Hepatocyte (in vitro differentiated cells): Measurements from ENCODE around the gene CYP2E1. TPM values are rescaled to one million over a fixed set of nuclear protein-coding genes. Genes with fewer than 3 reads are reported as not detected.

Experiments used
- DNase-seq: peaks from one replicate; pipeline ENCODE4 v3.0.0-alpha.2; 2016; ENCODE audit warnings: low spot score
- H2AFZ ChIP-seq: fragments of 200-600 bp; sonication (generic); 2 replicates; pipeline ENCODE4 v1.6.0; 2016; ENCODE audit warnings: antibody characterized with exemption, mild to moderate bottlenecking
- H3K27ac ChIP-seq: fragments of 200-600 bp; sonication (generic); 2 replicates; pipeline ENCODE4 v1.5.1; 2016; ENCODE audit warnings: mild to moderate bottlenecking
- H3K27me3 ChIP-seq: fragments of 200-600 bp; sonication (generic); 2 replicates; pipeline ENCODE4 v1.6.1; 2016
- H3K36me3 ChIP-seq: fragments of 200-600 bp; sonication (generic); replicated peaks from 2 replicates; pipeline ENCODE4 v1.5.1; 2016; ENCODE audit warnings: low read depth; ENCODE audit not compliant: insufficient read depth
- H3K4me1 ChIP-seq: fragments of 200-600 bp; sonication (generic); 2 replicates; pipeline ENCODE4 v1.5.1; 2016; ENCODE audit warnings: mild to moderate bottlenecking, moderate library complexity; ENCODE audit not compliant: insufficient read depth
- H3K4me2 ChIP-seq: fragments of 200-600 bp; sonication (generic); 2 replicates; pipeline ENCODE4 v1.6.0; 2016
- H3K4me3 ChIP-seq: fragments of 200-600 bp; sonication (generic); 2 replicates; pipeline ENCODE4 v1.5.1; 2016; ENCODE audit warnings: mild to moderate bottlenecking
- H3K79me2 ChIP-seq: fragments of 200-600 bp; sonication (generic); 2 replicates; pipeline ENCODE4 v1.6.0; 2017; ENCODE audit warnings: mild to moderate bottlenecking
- H3K9me2 ChIP-seq: fragments of 200-600 bp; sonication (generic); replicated peaks from 2 replicates; pipeline ENCODE4 v1.6.0; 2017; ENCODE audit warnings: mild to moderate bottlenecking; ENCODE audit not compliant: insufficient read depth
- H3K9me3 ChIP-seq: fragments of 200-600 bp; sonication (generic); 2 replicates; pipeline ENCODE4 v1.5.1; 2016; ENCODE audit warnings: low read depth, mild to moderate bottlenecking
- H4K20me1 ChIP-seq: fragments of 200-600 bp; sonication (generic); 2 replicates; pipeline ENCODE4 v1.6.0; 2016; ENCODE audit warnings: mild to moderate bottlenecking; ENCODE audit not compliant: insufficient read depth, poor library complexity, severe bottlenecking
- CTCF ChIP-seq: fragments of 200-600 bp; sonication (generic); IDR thresholded peaks from 2 replicates; pipeline ENCODE4 v1.5.1; 2016; ENCODE audit warnings: antibody characterized with exemption, mild to moderate bottlenecking; ENCODE audit not compliant: poor library complexity
- EZH2 ChIP-seq: fragments of 200-600 bp; sonication (generic); IDR thresholded peaks from 2 replicates; pipeline ENCODE4 v1.6.1; 2016; ENCODE audit warnings: antibody characterized with exemption, mild to moderate bottlenecking, borderline replicate concordance
- EZH2phosphoT487 ChIP-seq: fragments of 200-600 bp; sonication (generic); IDR thresholded peaks from one replicate; pipeline ENCODE4 v1.6.1; 2018; ENCODE audit warnings: antibody characterized with exemption, mild to moderate bottlenecking, low read depth, moderate library complexity; ENCODE audit not compliant: unreplicated experiment, severe bottlenecking
- WGBS: methylation state at CpG from one replicate; pipeline ENCODE4 v1.1.6; 2016; ENCODE audit warnings: low lambda C conversion rate; ENCODE audit errors: missing lambda C conversion rate; 5-methylcytosine and 5-hydroxymethylcytosine counted together
- polyA plus RNA-seq: library from polyadenylated mRNA; unstranded; fragments of >200 nt; fragmentation: Nextera tagmentation; extraction: Ambion mirVana; gene quantifications from 2 replicates; pipeline ENCODE4 v1.2.1, GENCODE V29; 2016
- total RNA-seq: library from RNA; depleted of rRNA; stranded (reverse); fragments of >200 nt; gene quantifications from 2 replicates; pipeline ENCODE4 v1.2.3, GENCODE V29; 2014

CYP2E1 gene
- total and polyA plus RNA-seq, 2 experiments from 2014 or later: 0.43 to 0.47 TPM

- H3K27me3 ChIP-seq: no peaks in the 10 kb centered on the region
- no peaks in the 10 kb centered on the region for H3K9me2 ChIP-seq
- H2AFZ ChIP-seq: no peak overlapping the region
- H3K27ac ChIP-seq: no peak overlapping the region
- no peaks in the 10 kb centered on the region for H3K36me3 ChIP-seq
- H3K4me1 ChIP-seq: no peaks in the 10 kb centered on the region
- WGBS: 76% methylated on average over 9 of the region's 9 CpGs
- no peaks in the 10 kb centered on the region for H4K20me1 ChIP-seq
- no peak overlapping the region for H3K4me2 ChIP-seq
- H3K79me2 ChIP-seq: no peaks in the 10 kb centered on the region
- no peak for DNase-seq
- H3K9me3 ChIP-seq: no peaks in the 10 kb centered on the region
- H3K4me3 ChIP-seq: no peak overlapping the region
- TF ChIP-seq CTCF (no peak), EZH2 (no peak)
These were observed 3.3 kb downstream of the CYP2E1 start for GRCh38 chr10:133530506-133530905.

- H3K9me2 ChIP-seq: no peaks in the 10 kb centered on the region
- WGBS: 63% methylated on average over 7 of the region's 7 CpGs
These were observed 5.7 kb downstream of the CYP2E1 start for GRCh38 chr10:133532871-133533270.

GRCh38 chr10:133534417-133534816 lies 7.3 kb downstream of the CYP2E1 start:
- no peaks in the 10 kb centered on the region for H3K27me3 ChIP-seq
- no peaks in the 10 kb centered on the region for H3K79me2 ChIP-seq
- H3K9me3 ChIP-seq: no peaks in the 10 kb centered on the region
- H3K9me2 ChIP-seq: no peaks in the 10 kb centered on the region
- H3K27ac ChIP-seq: no peak overlapping the region
- DNase-seq: no peak
- TF ChIP-seq CTCF (no peak), EZH2 (no peak), EZH2phosphoT487 (no peak)
- H3K4me1 ChIP-seq: no peaks in the 10 kb centered on the region
- H3K4me3 ChIP-seq: no peak overlapping the region
- no peaks in the 10 kb centered on the region for H4K20me1 ChIP-seq
- H3K36me3 ChIP-seq: no peaks in the 10 kb centered on the region
- H2AFZ ChIP-seq: no peak overlapping the region
- no peak overlapping the region for H3K4me2 ChIP-seq
- 84% methylated on average over 7 of the region's 7 CpGs for WGBS

More at GRCh38 chr10:133532871-133533270, 5.7 kb downstream of the CYP2E1 start:
- Histone ChIP-seq H4K20me1 (no peaks in the 10 kb centered on the region), H3K27me3 (no peaks in the 10 kb centered on the region), H3K36me3 (no peaks in the 10 kb centered on the region), H2AFZ (no peak overlapping the region), H3K27ac (no peak overlapping the region), H3K79me2 (no peaks in the 10 kb centered on the region), H3K4me2 (no peak overlapping the region), H3K4me3 (no peak overlapping the region), H3K9me3 (no peaks in the 10 kb centered on the region), H3K4me1 (no peaks in the 10 kb centered on the region)
- DNase-seq: no peak
- no peak for TF ChIP-seq EZH2
- TF ChIP-seq EZH2phosphoT487: no peak
- no peak for TF ChIP-seq CTCF

GRCh38 chr10:133536198-133536597 lies 9.0 kb downstream of the CYP2E1 start:
- Histone ChIP-seq H3K27me3 (no peaks in the 10 kb centered on the region), H3K27ac (no peak overlapping the region), H3K4me2 (no peak overlapping the region), H3K9me3 (no peaks in the 10 kb centered on the region), H3K9me2 (no peaks in the 10 kb centered on the region), H3K79me2 (no peaks in the 10 kb centered on the region), H3K36me3 (no peaks in the 10 kb centered on the region), H2AFZ (no peak overlapping the region), H3K4me3 (no peak overlapping the region), H4K20me1 (no peaks in the 10 kb centered on the region), H3K4me1 (no peaks in the 10 kb centered on the region)
- DNase-seq: no peak
- no peak for TF ChIP-seq EZH2
- TF ChIP-seq CTCF: no peak
- TF ChIP-seq EZH2phosphoT487: no peak
- 31% methylated on average over 3 of the region's 4 CpGs for WGBS
